Suppressor macrophage (primary cell): ENCODE results near the gene PHRF1.

ENCODE experiments used
- DNase-seq, 4 experiments: peaks; one replicate each; pipeline ENCODE4 v3.0.0-alpha.2; 2020 to 2022

Gene PHRF1

GRCh38 chr11:537622-538430 is 38.4 kb upstream of the PHRF1 start:
- DNase-seq, result no peak

GRCh38 chr11:538431-539051 is 37.7 kb upstream of the PHRF1 start:
- no peak for DNase-seq

DNA sequence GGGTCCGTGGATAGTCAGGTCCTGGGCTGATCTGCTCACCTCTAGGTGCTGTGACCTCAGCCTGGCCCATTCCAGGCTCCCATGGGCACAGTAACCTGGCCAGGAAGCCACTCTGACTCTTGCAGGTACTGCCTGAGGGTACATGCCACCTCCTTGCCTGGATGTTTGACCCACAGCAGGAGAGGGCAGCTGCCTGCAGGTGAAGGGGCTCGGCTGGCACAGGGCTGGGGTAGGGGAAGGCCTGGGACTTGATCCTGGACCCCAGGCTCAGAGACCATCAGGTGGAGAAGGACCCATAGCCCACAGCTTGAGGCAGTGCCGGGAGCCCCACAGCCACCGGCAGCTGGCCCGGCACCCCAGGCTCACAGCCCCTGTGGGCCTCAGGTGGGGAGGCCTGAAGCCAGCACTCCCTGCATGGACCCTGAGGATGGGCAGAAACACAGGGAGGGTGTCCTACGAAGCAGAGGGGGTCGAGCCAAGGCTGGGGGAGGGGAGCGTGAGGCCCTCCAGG is 36.2 kb upstream of the PHRF1 start:
- no peak for DNase-seq

DNA sequence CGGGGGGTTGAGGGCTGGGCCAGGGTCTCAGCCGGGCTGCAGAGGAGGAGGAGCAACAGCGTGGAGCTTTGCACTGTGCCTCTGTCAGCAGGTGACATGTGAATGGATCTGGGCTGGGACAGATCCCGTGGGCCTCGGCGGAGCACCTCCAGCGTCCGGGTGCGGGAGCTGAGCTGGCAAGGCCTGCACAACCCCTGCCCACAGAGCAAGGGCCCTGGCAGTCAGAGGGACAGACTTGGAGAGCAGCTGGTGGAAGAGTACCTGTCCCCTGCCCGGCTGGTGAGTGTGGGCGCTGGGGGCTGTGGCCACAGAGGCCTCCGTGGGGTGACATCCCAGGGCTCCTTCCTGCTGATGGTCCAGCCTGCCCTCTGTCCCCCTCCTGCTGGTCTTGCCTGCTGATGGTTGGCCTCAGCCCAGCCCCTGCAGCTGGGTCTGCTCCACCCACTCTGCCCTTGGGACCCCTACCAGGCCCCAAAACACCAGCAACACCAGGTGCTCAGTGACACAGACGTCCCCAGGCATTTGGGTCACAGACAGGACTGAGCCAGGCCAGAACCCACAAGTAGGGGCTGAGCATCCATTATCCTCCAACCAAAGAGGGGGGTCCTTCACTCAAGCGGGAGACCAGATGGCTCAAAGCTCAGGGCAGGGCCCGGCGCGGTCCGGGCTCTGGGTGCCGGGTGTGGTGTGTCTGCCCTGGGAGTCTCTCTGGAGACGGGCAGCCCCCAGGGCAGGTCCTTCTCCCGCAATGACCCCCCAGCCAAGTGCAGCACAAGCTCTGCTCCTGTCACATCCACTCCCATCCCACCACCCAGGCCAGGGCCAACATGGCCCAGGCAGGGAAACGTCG is 35.5 kb upstream of the PHRF1 start:
- no peak for DNase-seq

- DNase-seq, result no peak
Measured at GRCh38 chr11:541433-541885, 34.8 kb upstream of the PHRF1 start.

- DNase-seq, result no peak
Measured at GRCh38 chr11:544817-545166, 31.5 kb upstream of the PHRF1 start.

DNA sequence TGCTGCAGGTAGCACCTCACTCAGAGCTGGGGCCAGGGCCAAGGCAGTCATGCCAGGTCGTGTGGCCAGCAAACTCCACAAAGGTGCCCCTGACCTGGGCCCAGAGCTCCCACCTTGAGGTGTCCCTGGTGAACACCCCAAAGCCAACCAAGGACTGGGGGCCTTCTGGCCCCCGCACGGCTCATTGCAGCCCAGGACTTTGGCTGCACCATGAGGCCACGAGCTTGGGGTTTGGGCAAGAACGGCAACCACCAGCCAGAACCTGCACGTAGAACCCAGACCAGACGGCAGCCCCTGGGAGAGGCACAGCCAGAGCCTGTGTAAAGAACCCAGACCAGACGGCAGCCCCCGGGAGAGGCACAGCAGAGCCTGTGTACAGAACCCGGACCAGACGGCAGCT is 31.1 kb upstream of the PHRF1 start:
- DNase-seq, result no peak

GRCh38 chr11:548700-549603 is 27.3 kb upstream of the PHRF1 start:
- no peak for DNase-seq

DNA sequence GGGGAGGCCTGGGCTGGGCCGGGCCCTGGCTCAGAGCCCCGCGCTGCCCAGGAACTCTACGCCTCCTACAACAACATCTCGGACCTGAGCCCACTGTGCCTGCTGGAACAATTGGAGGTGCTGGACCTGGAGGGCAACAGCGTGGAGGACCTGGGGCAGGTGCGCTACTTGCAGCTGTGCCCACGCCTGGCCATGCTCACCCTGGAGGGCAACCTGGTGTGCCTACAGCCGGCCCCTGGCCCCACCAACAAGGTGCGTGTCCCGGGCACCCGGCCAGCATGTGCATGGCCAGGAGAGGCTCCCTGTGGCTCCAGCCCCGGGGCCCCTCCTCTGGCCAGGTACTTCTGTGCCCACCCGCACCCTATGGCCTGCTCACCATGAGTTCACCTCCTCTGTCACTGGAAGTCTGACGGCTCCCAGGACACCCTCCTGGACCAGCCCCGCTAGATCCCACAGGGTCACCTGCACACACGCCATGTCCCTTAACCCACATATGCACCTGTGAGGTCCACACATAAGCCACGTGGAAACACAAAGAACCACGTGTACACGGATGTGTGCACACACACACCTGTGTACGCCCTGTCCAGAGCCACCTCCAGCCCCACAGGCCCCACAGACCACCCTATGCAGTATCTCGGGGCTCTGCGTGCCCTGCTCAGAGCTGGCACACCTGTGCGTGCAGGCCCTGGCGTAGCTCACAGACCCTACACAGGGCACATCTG is 26.1 kb upstream of the PHRF1 start:
- DNase-seq, result no peak

DNA sequence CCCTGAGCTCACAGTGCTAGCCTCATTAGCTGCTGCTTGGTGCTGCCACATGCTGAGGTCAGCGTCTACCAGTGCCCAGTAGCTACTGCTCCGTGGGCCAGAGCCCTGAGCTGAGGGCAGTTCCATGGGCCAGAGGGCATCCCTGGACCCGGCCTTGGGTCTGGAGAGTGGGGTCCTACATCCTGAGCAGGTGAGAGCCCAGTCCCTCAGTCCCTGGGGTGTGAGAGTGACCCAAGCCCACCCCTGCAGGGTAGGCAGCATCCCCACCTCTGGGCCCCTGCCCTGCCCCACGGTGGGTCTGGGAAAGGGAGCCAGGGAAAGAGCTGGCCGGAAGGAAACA is 25.6 kb upstream of the PHRF1 start:
- no peak for DNase-seq

GRCh38 chr11:551131-551530 is 25.1 kb upstream of the PHRF1 start:
- DNase-seq, result no peak

GRCh38 chr11:551596-551995 is 24.7 kb upstream of the PHRF1 start:
- no peak for DNase-seq

DNA sequence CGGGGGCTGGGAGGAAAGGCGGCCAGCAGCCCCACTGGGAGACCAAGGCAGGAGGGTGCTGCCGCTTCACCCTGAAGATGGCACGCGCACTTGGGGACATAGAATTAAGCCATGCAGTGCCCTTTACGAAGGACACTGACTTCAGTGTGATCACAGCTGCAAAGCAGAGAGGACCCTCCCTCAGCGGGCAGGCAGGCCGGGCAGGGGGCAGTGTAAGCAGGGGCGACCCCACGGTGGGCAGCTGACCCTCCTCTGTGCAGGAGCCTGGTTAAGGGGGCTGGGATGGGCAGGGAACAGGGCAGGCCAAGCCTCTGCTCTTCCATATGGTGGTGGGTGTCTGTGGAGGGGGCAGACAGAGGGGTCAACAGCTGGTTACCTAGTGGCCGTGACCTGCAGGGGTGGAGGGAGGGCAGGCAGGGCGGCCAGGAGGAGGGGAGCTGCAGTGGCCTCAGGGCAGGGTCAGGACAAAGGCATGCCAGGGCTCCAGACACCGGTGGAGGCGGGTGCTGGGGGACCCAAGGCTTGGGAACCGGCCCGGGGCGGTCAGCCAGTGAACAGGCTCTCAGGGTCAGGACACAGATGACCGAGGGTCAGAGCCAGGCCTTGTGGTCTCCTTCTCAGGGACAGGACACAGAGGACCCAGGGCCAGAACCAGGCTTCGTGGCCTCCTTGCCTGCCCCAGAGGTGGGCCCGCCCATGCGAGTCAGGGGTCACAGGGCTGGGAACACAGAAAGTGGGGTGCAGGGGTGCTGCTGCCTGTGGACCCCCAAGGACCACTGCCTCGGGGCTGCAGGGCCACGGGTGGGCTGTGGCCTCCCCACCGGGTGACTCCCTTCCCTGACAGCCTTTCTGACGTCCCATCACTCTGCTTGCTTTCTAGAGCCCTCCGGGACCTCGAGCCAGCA is 22.9 kb upstream of the PHRF1 start:
- DNase-seq, result no peak

DNA sequence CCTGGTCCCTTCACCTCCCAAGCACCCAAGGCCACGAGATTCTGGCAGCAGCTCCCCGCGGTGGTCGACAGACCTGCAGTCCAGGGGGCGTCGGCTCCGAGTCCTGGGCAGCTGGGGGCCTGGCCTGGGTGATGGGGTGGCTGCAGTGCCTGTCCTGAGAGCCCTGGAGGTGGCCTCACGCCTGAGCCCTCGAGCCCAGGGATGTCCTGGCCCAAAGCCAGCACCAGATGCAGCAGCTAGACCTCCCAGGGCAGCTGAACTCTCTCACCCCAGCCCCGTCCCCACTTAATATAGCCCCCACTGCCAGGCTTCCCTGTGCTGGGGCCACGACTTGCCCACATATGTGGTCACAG is 22.3 kb upstream of the PHRF1 start:
- no peak for DNase-seq

DNA sequence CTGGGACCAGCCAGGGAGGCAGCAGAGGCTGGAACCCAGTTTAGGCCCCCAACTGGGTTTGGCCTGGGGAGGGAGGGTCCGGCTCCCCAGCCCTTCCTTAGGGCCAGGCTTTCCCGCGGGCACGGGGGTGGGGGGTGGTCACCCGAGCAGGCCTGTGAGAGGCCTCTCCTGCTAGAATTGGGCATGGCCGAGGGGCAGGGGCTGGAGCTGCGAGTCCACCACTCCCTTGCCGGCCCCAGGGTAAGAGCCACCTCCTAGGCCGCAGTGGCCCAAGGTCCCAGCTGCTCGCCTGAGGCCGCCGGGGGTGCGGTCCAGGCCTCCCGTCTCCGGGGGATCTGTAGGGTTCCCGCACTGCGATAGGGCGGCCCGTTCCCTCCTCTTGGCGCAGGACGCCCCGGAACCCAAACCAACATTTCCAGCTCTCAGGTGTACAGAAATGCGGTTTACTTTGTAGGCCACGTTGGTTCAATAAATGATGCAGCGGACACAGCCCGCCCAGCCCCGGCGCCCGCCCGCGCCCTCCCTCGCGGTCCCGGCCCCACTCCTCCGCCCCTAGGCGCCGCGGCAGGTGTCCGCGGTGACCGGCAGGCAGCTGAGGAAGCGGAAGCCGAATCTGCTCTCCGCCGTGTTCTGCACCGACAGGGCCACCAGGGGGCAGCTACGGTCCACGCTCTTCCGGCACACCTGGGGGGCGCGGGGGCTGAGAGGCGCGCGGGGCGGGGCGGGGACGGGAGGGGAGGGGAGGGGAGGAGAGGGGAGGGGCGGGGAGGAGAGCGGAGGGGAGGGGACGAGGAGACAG is 21.6 kb upstream of the PHRF1 start:
- DNase-seq, result peak; percentile 51 to 83 (median 68)

DNA sequence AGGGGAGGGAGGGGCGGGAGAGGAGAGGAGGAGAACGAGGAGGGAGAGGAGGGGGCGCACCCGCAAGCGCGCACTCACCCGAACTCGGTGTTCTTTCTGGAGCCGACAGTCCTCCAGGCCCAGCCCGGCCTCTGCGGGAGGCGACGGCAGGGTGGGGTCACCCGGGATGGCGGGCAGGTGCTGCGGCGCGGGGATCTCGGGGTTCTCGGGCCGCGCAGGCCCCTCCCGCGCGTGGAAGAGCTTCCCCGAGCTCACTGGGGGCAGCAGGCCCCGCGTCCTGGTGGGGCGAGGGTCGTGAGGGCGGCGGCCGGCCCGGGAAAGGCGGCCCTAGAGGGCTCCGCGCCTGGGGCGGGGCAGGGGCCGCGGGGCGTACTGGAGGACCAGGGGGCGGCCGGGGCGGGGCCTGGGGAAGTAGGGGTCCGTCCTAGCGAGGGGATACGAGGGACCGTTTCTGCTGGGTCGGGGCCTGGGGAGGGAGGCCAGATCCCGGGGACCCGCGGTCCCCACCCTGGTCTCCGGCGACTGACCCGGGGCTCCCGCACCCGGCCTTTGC is 21.0 kb upstream of the PHRF1 start:
- DNase-seq, result no peak

DNA sequence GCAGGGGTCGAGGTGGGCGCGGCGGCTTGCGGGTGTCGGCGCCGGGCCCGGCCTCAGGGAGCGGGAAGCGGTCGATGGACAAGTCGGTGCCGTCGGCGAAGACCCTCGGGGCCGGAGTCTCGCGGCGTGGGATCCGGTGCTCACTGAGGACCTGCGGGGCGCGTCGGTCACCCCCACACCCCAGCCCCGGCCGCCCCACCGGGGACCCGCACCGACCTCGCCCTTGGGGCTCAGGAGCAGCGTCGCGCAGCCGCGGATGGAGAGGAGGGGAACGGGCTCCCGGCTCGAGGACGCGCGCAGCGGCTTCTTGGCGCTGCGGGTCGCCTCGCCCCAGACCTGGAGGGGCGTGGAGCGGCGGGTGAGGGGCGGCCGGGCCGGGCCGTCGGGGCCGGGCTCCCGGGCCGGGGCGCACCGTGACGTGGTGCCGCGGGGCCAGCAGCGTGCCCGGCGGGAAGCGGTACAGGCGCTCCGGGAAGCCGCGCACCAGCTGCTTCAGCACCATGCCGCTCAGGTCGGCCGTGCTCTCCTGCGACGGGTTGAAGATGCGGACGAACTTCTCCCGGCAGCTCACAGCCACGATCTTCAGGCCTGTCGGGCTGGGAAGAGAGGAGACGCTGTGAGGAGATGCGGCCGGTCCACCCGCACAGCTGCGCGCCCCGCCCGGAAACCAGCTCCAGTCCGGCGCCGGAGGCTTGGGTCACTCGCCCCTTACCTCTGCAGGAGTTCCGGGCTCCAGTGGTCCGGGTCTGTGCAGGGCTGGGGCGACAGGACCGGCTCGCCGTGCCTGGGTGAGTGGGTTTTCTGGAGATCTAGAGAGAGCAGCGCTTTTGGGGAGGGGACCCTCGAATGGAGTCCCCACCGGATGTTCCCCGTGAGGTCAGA is 20.2 kb upstream of the PHRF1 start:
- DNase-seq, result peak in 2 of 4 experiments; percentile 20 to 37

GRCh38 chr11:556662-557256 is 19.5 kb upstream of the PHRF1 start:
- DNase-seq, result no peak
